IMR-90 (cell line): ENCODE results near the gene ZDHHC16. TPM values are rescaled to one million over a fixed set of nuclear protein-coding genes. Genes with fewer than 3 reads are reported as not detected.

Experiments used
- ATAC-seq: fragments of 200-7000 bp; cut with Tn5 transposase; 2 replicates; pipeline ENCODE4 v1.9.1; 2020; ENCODE audit warnings: low read depth, mild to moderate bottlenecking, moderate library complexity
- BruUV-seq: library from RNA; stranded (reverse); fragments of 400-500 nt; replicated peaks from 2 replicates; lab custom pipeline; 2021; lab: Mats Ljungman, UMichigan
- CTCF ChIA-PET: fragments of 300-600 bp; formaldehyde crosslinking; extraction: SDS; loops from one replicate; lab custom pipeline; 2021; ENCODE audit warnings: antibody characterized with exemption; lab: Yijun Ruan, JAX
- POLR2A ChIA-PET: fragments of 300-600 bp; sonication (Branson Sonifier 250); formaldehyde crosslinking; loops from one replicate; lab custom pipeline; 2022; ENCODE audit warnings: antibody characterized with exemption; ENCODE audit not compliant: unreplicated experiment; lab: Charles Lee
- DNase-seq: peaks from one replicate; pipeline ENCODE4 v3.0.0; 2013
- H2AFZ ChIP-seq: replicated peaks from 2 replicates; pipeline ENCODE3; 2013; ENCODE audit warnings: low read length, mild to moderate bottlenecking; ENCODE audit not compliant: poor library complexity
- H2AK5ac ChIP-seq: 2 replicates; pipeline ENCODE4 v1.6.1; 2013; ENCODE audit warnings: low read depth, low read length, inconsistent platforms
- H2AK9ac ChIP-seq: replicated peaks from 2 replicates; pipeline ENCODE3; 2013; ENCODE audit warnings: mild to moderate bottlenecking, low read depth, low read length, moderate library complexity; ENCODE audit not compliant: poor library complexity
- H2BK120ac ChIP-seq: 2 replicates; pipeline ENCODE4 v1.6.1; 2013; ENCODE audit warnings: low read depth, low read length, inconsistent platforms
- H2BK15ac ChIP-seq: 3 replicates; pipeline ENCODE4 v1.6.1; 2013; ENCODE audit warnings: low read depth, low read length, inconsistent platforms
- H2BK20ac ChIP-seq: 2 replicates; pipeline ENCODE4 v1.6.1; 2013; ENCODE audit warnings: low read depth, mild to moderate bottlenecking, inconsistent platforms, low read length, moderate library complexity
- H2BK5ac ChIP-seq: 2 replicates; pipeline ENCODE4 v1.6.1; 2013; ENCODE audit warnings: mild to moderate bottlenecking, low read depth, low read length, inconsistent platforms; ENCODE audit not compliant: poor library complexity, severe bottlenecking
- H3K14ac ChIP-seq: replicated peaks from 2 replicates; pipeline ENCODE4 v1.6.1; 2013; ENCODE audit warnings: low read depth, low read length, inconsistent platforms
- H3K18ac ChIP-seq: 2 replicates; pipeline ENCODE4 v1.6.1; 2013; ENCODE audit warnings: low read depth, low read length, control low read depth
- H3K23ac ChIP-seq: 2 replicates; pipeline ENCODE4 v1.6.1; 2013; ENCODE audit warnings: low read depth, low read length, inconsistent platforms
- H3K27ac ChIP-seq: 2 replicates; pipeline ENCODE4 v1.5.1; 2013; ENCODE audit warnings: mild to moderate bottlenecking, control low read depth, low read length; ENCODE audit not compliant: insufficient read depth
- H3K27me3 ChIP-seq: 2 replicates; pipeline ENCODE4 v1.6.1; 2013; ENCODE audit warnings: low read length; ENCODE audit not compliant: control insufficient read depth, insufficient read depth
- H3K36me3 ChIP-seq: 2 replicates; pipeline ENCODE4 v1.6.1; 2013; ENCODE audit warnings: low read length, mixed read lengths; ENCODE audit not compliant: control insufficient read depth, insufficient read depth
- H3K4ac ChIP-seq: 2 replicates; pipeline ENCODE4 v1.6.1; 2013; ENCODE audit warnings: low read depth, low read length, inconsistent platforms
- H3K4me1 ChIP-seq: 2 replicates; pipeline ENCODE4 v1.6.1; 2013; ENCODE audit warnings: low read length, mixed read lengths; ENCODE audit not compliant: control insufficient read depth, insufficient read depth
- H3K4me2 ChIP-seq: 2 replicates; pipeline ENCODE4 v1.6.1; 2013; ENCODE audit warnings: low read depth, mild to moderate bottlenecking, control low read depth, low read length, moderate library complexity
- H3K4me3 ChIP-seq: 2 replicates; pipeline ENCODE4 v1.5.1; 2013; ENCODE audit warnings: low read depth, mild to moderate bottlenecking, control low read depth, low read length, moderate library complexity; ENCODE audit not compliant: insufficient read depth
- H3K56ac ChIP-seq: 2 replicates; pipeline ENCODE4 v1.6.1; 2013; ENCODE audit warnings: low read length, inconsistent platforms; ENCODE audit not compliant: insufficient read depth; ENCODE audit errors: extremely low read depth
- H3K79me1 ChIP-seq, 2 experiments: 2 replicates each; pipeline ENCODE4 v1.6.1; 2013; ENCODE audit warnings: low read length in 2 of 2, inconsistent platforms in 1 of 2, low read depth in 1 of 2
- H3K9ac ChIP-seq: 2 replicates; pipeline ENCODE4 v1.6.1; 2013; ENCODE audit warnings: low read depth, low read length, control low read depth
- H3K9me1 ChIP-seq: 2 replicates; pipeline ENCODE4 v1.6.1; 2013; ENCODE audit warnings: low read length, inconsistent platforms; ENCODE audit not compliant: insufficient read depth
- H3K9me3 ChIP-seq: 2 replicates; pipeline ENCODE4 v1.6.1; 2013; ENCODE audit warnings: low read length; ENCODE audit not compliant: control insufficient read depth, insufficient read depth
- H4K20me1 ChIP-seq: 2 replicates; pipeline ENCODE4 v1.6.1; 2013; ENCODE audit warnings: low read length, inconsistent platforms; ENCODE audit not compliant: insufficient read depth
- H4K5ac ChIP-seq: 2 replicates; pipeline ENCODE4 v1.6.1; 2013; ENCODE audit warnings: mild to moderate bottlenecking, low read depth, low read length, control low read depth
- H4K8ac ChIP-seq, 2 experiments: 2 replicates each; pipeline ENCODE4 v1.6.1; 2013; ENCODE audit warnings: low read depth in 2 of 2, low read length in 2 of 2, control low read depth in 1 of 2, inconsistent platforms in 1 of 2
- H4K91ac ChIP-seq: 2 replicates; pipeline ENCODE4 v1.6.1; 2013; ENCODE audit warnings: low read depth, low read length, inconsistent platforms; ENCODE audit not compliant: insufficient read depth
- BHLHE40 ChIP-seq: fragments of 150-350 bp; IDR thresholded peaks from 2 replicates; pipeline ENCODE4 v1.6.1; 2016; ENCODE audit warnings: mild to moderate bottlenecking, low read depth, low read length
- CEBPB ChIP-seq: IDR thresholded peaks from 2 replicates; pipeline ENCODE4 v1.6.1; 2012; ENCODE audit warnings: low read depth, low read length, improper control_type of control experiment
- FOS ChIP-seq: fragments of 150-350 bp; IDR thresholded peaks from 2 replicates; pipeline ENCODE4 v1.6.1; 2016; ENCODE audit warnings: low read depth, low read length
- MAFK ChIP-seq: IDR thresholded peaks from 2 replicates; pipeline ENCODE4 v1.6.1; 2012; ENCODE audit warnings: low read depth, low read length, improper control_type of control experiment
- MAZ ChIP-seq: IDR thresholded peaks from 2 replicates; pipeline ENCODE4 v1.6.1; 2012; ENCODE audit warnings: low read depth, mild to moderate bottlenecking, low read length, improper control_type of control experiment, moderate library complexity, borderline replicate concordance
- MXI1 ChIP-seq: IDR thresholded peaks from 2 replicates; pipeline ENCODE4 v1.6.1; 2012; ENCODE audit warnings: low read depth, mild to moderate bottlenecking, low read length, moderate library complexity, borderline replicate concordance
- POLR2A ChIP-seq: IDR thresholded peaks from 2 replicates; pipeline ENCODE4 v1.6.1; 2012; ENCODE audit warnings: mild to moderate bottlenecking, low read depth, low read length
- RAD21 ChIP-seq: IDR thresholded peaks from 2 replicates; pipeline ENCODE4 v1.6.1; 2012; ENCODE audit warnings: low read length, improper control_type of control experiment
- SMC3 ChIP-seq: fragments of 150-350 bp; IDR thresholded peaks from 2 replicates; pipeline ENCODE4 v1.6.1; 2016; ENCODE audit warnings: low read depth, mild to moderate bottlenecking, antibody characterized with exemption, low read length, moderate library complexity
- WGBS, 2 experiments: methylation state at CpG; one replicate each; pipeline versions ENCODE4 v1.1.5 to v1.1.7; 2013; ENCODE audit warnings: missing lambda C conversion rate in 2 of 2; ENCODE audit not compliant: insufficient read length in 1 of 2; ENCODE audit errors: extremely low coverage in 2 of 2; 5-methylcytosine and 5-hydroxymethylcytosine counted together
- dilution Hi-C: fragments of 300-500 bp; cut with HindIII; formaldehyde crosslinking; loops from one replicate; pipeline ENCODE4 v1.14.3; 2018; ENCODE audit warnings: low sequenced_read_pairs; ENCODE audit not compliant: unreplicated experiment
- in situ Hi-C: fragments of 300-500 bp; cut with MboI; formaldehyde crosslinking; loops from 3 replicates; pipeline ENCODE4 v1.14.3; 2019; ENCODE audit warnings: low sequenced_read_pairs, inconsistent platforms, mixed read lengths
- intact Hi-C: fragments of 100-400 bp; cut with micrococcal nuclease; formaldehyde crosslinking; loops from 2 replicates; pipeline ENCODE4 v1.10.0; 2022
- polyA plus RNA-seq, 3 experiments: library from polyadenylated mRNA; depleted of rRNA; stranded (reverse); fragments of >200 nt; gene quantifications; 2 replicates each; pipeline ENCODE4 v1.2.3, GENCODE V29; 2012; ENCODE audit warnings: low replicate concordance in 1 of 3
- total RNA-seq: library from RNA; depleted of rRNA; stranded (reverse); fragments of >200 nt; gene quantifications from 2 replicates; pipeline ENCODE4 v1.2.3, GENCODE V29; 2012
- TF ChIP-seq, protein P1 (sequence below): fragments of 150-350 bp; IDR thresholded peaks from 2 replicates; pipeline ENCODE4 v1.6.1; 2016; ENCODE audit warnings: low read depth, mild to moderate bottlenecking, low read length, moderate library complexity, borderline replicate concordance
- TF ChIP-seq, protein P2 (sequence below): conservative IDR thresholded peaks from 2 replicates; pipeline ENCODE4 v1.5.1; 2012; ENCODE audit warnings: mild to moderate bottlenecking, low read depth, low read length, improper control_type of control experiment
- TF ChIP-seq, protein P3 (sequence below): fragments of 150-350 bp; IDR thresholded peaks from 2 replicates; pipeline ENCODE4 v1.6.1; 2017; ENCODE audit warnings: mild to moderate bottlenecking, antibody characterized with exemption, low read length, low read depth

Gene ZDHHC16
- total and polyA plus RNA-seq, 2 of the 4 experiments (the other 2 are of a cell fraction): 54.7 to 64.0 TPM

DNA sequence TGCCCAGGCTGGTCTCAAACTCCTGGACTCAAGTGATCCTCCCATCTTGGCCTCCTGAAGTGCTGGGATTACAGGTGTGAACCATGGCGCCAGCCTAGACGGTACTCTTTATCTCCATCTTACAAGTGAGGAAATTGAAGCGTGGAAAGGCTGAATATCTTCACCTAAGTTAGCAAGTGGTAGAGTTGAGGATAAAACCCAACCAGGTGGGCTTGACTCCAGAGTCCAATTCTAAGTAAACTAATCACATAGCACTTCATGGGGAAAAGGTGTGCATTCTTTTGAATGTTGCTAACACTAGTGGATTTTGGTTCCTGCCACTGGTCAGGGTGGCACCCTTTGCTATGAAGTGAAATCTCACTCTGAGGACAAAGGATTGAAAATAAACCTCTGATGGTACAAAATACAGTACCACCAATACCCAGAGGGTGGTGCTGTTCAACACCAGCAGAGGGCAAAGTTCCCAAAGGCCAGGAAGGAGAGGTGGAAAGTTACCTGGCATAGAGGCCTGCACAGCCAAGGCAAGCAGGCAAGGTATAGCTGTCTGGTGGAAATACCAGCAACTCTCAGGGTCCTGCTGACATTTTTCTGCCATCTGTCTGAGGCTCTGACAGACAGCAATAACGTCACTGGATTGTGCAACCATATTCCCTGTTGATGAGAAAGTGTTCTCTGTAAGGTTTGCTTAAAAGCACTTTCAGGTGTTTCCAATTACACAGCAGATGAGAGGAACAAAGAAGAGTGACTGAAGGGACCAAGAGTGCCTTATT is 17.6 kb downstream of the ZDHHC16 start (continued):
- no peak for TF ChIP-seq POLR2A
- TF ChIP-seq BHLHE40: no peak

DNA sequence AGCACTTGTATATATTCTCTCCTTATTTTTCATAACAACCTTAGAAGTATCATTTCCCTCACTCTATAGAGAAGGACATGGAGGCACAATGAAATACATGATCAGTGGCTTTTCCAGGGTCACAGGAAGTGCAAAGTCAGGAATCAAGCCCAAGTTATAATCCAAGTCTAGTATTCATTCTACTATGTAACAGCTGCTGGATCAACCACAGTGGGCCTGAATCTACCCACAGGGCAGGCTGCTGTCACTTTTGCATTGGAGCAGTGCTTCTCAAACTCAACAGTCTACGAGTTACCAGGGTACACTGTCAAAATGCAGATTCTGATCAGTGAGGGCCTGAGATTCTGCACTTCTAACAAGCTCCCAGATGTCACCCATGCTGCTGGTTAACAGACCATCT is 18.3 kb downstream of the ZDHHC16 start:
- dilution Hi-C loops: no loop called here
- Histone ChIP-seq H4K5ac (no peak overlapping the region), H2BK120ac (no peak overlapping the region), H3K56ac (no peak overlapping the region), H4K8ac (no peak overlapping the region), H2AFZ (no peak overlapping the region), H2AK9ac (no peak overlapping the region), H2BK5ac (no peak overlapping the region), H2BK20ac (no peak overlapping the region), H3K27me3 (no peaks in the 10 kb centered on the region), H3K27ac (peak overlapping the region; percentile 5; the same call in 1 of the 2 replicates), H3K23ac (no peak overlapping the region), H3K4me3 (no peak overlapping the region), H3K4me2 (no peak overlapping the region), H2AK5ac (no peak overlapping the region), H3K36me3 (peaks cover 79% of the 10 kb centered on the region), H3K4me1 (peaks cover 9% of the 10 kb centered on the region), H2BK15ac (no peak overlapping the region), H3K18ac (no peak overlapping the region), H4K20me1 (peaks cover 11% of the 10 kb centered on the region; the same call in 1 of the 2 replicates), H4K91ac (no peak overlapping the region), H3K4ac (no peak overlapping the region), H3K14ac (no peak overlapping the region), H3K79me1 (peaks cover 10 to 16% of the 10 kb centered on the region in 2 experiments), H3K9me3 (no peaks in the 10 kb centered on the region), H3K9me1 (no peaks in the 10 kb centered on the region), H3K9ac (no peak overlapping the region)
- ATAC-seq (no peak), DNase-seq (no peak)
- ChIA-PET CTCF (interaction anchor here (0.5 to 1.6 kb wide), 3 partner anchors 14 to 190 kb away, joined by 3 to 8 read pairs (median 4); no protein-coding TSS in a partner anchor), POLR2A (no interaction called here)
- BruUV-seq: no TSS peak
- intact Hi-C loops: loop anchor here (2.0 kb wide), 1 partner anchor 183 kb away; no protein-coding TSS in a partner anchor
- in situ Hi-C loops: loop anchor here (5.0 kb wide), 1 partner anchor 88 kb away; no protein-coding TSS in a partner anchor
- 100% methylated on average over 1 of the region's 1 CpG; no CpG with 5 or more reads in 1 of the 2 experiments for WGBS, 2 experiments
- TF ChIP-seq RAD21 (no peak), MAZ (no peak), CEBPB (no peak), MAFK (no peak), FOS (no peak), BHLHE40 (no peak), SMC3 (no peak), POLR2A (no peak), MXI1 (no peak)
- TF ChIP-seq, protein P1, sequence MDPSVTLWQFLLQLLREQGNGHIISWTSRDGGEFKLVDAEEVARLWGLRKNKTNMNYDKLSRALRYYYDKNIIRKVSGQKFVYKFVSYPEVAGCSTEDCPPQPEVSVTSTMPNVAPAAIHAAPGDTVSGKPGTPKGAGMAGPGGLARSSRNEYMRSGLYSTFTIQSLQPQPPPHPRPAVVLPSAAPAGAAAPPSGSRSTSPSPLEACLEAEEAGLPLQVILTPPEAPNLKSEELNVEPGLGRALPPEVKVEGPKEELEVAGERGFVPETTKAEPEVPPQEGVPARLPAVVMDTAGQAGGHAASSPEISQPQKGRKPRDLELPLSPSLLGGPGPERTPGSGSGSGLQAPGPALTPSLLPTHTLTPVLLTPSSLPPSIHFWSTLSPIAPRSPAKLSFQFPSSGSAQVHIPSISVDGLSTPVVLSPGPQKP: no peak
- TF ChIP-seq, protein P2, sequence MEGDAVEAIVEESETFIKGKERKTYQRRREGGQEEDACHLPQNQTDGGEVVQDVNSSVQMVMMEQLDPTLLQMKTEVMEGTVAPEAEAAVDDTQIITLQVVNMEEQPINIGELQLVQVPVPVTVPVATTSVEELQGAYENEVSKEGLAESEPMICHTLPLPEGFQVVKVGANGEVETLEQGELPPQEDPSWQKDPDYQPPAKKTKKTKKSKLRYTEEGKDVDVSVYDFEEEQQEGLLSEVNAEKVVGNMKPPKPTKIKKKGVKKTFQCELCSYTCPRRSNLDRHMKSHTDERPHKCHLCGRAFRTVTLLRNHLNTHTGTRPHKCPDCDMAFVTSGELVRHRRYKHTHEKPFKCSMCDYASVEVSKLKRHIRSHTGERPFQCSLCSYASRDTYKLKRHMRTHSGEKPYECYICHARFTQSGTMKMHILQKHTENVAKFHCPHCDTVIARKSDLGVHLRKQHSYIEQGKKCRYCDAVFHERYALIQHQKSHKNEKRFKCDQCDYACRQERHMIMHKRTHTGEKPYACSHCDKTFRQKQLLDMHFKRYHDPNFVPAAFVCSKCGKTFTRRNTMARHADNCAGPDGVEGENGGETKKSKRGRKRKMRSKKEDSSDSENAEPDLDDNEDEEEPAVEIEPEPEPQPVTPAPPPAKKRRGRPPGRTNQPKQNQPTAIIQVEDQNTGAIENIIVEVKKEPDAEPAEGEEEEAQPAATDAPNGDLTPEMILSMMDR: no peak
- TF ChIP-seq, protein P3, sequence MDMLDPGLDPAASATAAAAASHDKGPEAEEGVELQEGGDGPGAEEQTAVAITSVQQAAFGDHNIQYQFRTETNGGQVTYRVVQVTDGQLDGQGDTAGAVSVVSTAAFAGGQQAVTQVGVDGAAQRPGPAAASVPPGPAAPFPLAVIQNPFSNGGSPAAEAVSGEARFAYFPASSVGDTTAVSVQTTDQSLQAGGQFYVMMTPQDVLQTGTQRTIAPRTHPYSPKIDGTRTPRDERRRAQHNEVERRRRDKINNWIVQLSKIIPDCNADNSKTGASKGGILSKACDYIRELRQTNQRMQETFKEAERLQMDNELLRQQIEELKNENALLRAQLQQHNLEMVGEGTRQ: no peak
